Measurements from ENCODE around the gene MBD3L5. TPM values are rescaled to one million over a fixed set of nuclear protein-coding genes. Genes with fewer than 3 reads are reported as not detected.

Gene MBD3L5
- total RNA-seq, 1 donor = not detected

DNA sequence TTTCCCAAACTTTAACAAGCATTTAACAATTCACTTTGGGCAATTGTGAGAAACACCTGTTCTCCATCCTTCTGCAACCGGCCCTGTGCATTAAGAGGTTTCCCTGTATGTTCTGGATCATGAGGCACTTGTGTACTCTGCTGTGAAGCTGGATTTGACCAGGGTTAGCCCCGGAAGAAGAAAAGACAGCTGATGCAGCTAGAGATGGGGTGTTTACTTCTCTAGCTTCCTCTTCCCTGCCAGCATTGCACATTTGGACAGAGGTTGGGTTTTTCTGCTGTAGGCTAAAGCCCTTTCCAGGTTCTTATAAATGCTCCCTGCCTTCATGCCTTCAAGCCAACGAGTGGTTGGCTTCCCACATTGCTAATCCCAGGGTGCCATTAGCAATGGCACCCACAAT lies 30.0 kb upstream of the MBD3L5 start:
- Histone ChIP-seq H3K27ac (ENCODE audit: low read depth, low read length) (no peak overlapping the region), H3K36me3 (ENCODE audit: insufficient read depth, low read length) (no peaks in the 10 kb centered on the region), H3K27me3 (ENCODE audit: insufficient read depth, low read length) (no peaks in the 10 kb centered on the region), H3K4me2 (ENCODE audit: insufficient read depth, low read length) (no peak overlapping the region), H3K4me3 (ENCODE audit: insufficient read depth, low read length) (no peak overlapping the region), H3K4me1 (ENCODE audit: insufficient read depth, low read length) (no peaks in the 10 kb centered on the region), H4K20me1 (ENCODE audit: insufficient read depth, low read length) (no peaks in the 10 kb centered on the region), H3K79me2 (ENCODE audit: insufficient read depth, low read length) (no peaks in the 10 kb centered on the region), H3K9me3 (ENCODE audit: low read depth, low read length) (no peaks in the 10 kb centered on the region), H2AFZ (ENCODE audit: low read length) (no peak overlapping the region)
- DNase-seq (ENCODE audit: insufficient read length, low spot score, missing footprints) = no peak
- no peak for TF ChIP-seq CTCF (IDR thresholded peaks at IDR 0.05; ENCODE audit: extremely low read depth, low read depth, low read length)

- H4K20me1 ChIP-seq (ENCODE audit: insufficient read depth, low read length) = no peaks in the 10 kb centered on the region
- H3K4me1 ChIP-seq (ENCODE audit: insufficient read depth, low read length) = no peaks in the 10 kb centered on the region
- H3K4me2 ChIP-seq (ENCODE audit: insufficient read depth, low read length) = no peak overlapping the region
- H3K79me2 ChIP-seq (ENCODE audit: insufficient read depth, low read length) = no peaks in the 10 kb centered on the region
- TF ChIP-seq CTCF (IDR thresholded peaks at IDR 0.05; ENCODE audit: extremely low read depth, low read depth, low read length) = no peak
- H3K27ac ChIP-seq (ENCODE audit: low read depth, low read length) = no peak overlapping the region
- no peaks in the 10 kb centered on the region for H3K27me3 ChIP-seq (ENCODE audit: insufficient read depth, low read length)
- no peaks in the 10 kb centered on the region for H3K36me3 ChIP-seq (ENCODE audit: insufficient read depth, low read length)
- no peaks in the 10 kb centered on the region for H3K9me3 ChIP-seq (ENCODE audit: low read depth, low read length)
- H3K4me3 ChIP-seq (ENCODE audit: insufficient read depth, low read length) = no peak overlapping the region
- H2AFZ ChIP-seq (ENCODE audit: low read length) = no peak overlapping the region
- no peak for DNase-seq (ENCODE audit: insufficient read length, low spot score, missing footprints)
Measured at GRCh38 chr19:7000816-7001215, 29.6 kb upstream of the MBD3L5 start.

- Histone ChIP-seq H3K4me2 (ENCODE audit: insufficient read depth, low read length) (no peak overlapping the region), H3K4me1 (ENCODE audit: insufficient read depth, low read length) (no peaks in the 10 kb centered on the region), H4K20me1 (ENCODE audit: insufficient read depth, low read length) (no peaks in the 10 kb centered on the region), H3K27me3 (ENCODE audit: insufficient read depth, low read length) (no peaks in the 10 kb centered on the region), H3K4me3 (ENCODE audit: insufficient read depth, low read length) (no peak overlapping the region), H3K79me2 (ENCODE audit: insufficient read depth, low read length) (no peaks in the 10 kb centered on the region), H2AFZ (ENCODE audit: low read length) (no peak overlapping the region), H3K36me3 (ENCODE audit: insufficient read depth, low read length) (no peaks in the 10 kb centered on the region), H3K27ac (ENCODE audit: low read depth, low read length) (no peak overlapping the region), H3K9me3 (ENCODE audit: low read depth, low read length) (no peaks in the 10 kb centered on the region)
- no peak for DNase-seq (ENCODE audit: insufficient read length, low spot score, missing footprints)
- TF ChIP-seq CTCF (IDR thresholded peaks at IDR 0.05; ENCODE audit: extremely low read depth, low read depth, low read length) = peak; percentile 78
Measured at GRCh38 chr19:7004313-7004931, 26.0 kb upstream of the MBD3L5 start.

DNA sequence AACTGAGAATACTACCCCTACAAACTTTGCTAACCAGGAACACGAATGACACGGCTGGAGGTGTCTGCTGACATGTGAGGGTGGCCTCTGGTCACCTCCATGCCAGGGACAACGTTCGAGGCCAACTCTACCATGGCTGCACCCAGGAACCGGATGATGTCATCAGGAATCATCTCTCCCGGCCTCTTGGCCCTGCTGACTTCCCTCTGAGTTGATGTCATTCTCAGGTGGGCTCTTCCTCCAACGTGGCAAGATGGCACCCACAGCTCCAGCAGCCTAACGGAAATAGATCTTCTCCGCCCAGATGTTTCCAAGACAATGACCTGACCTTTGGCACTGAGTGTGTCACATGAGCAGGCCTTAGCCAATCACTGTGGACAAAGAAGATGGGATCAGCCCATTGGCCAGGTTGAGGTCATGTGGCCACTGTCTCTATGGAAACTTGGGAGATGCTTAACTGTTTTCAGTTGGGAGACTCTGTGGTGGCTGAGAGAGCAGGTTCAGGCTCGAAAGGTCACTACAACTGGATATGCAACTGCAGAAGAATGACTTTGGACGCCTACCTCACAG lies 24.2 kb upstream of the MBD3L5 start:
- no peaks in the 10 kb centered on the region for H3K36me3 ChIP-seq (ENCODE audit: insufficient read depth, low read length)
- no peaks in the 10 kb centered on the region for H3K4me1 ChIP-seq (ENCODE audit: insufficient read depth, low read length)

More for the DNA sequence above, 24.2 kb upstream of the MBD3L5 start:
- H3K79me2 ChIP-seq (ENCODE audit: insufficient read depth, low read length) = no peaks in the 10 kb centered on the region
- H2AFZ ChIP-seq (ENCODE audit: low read length) = no peak overlapping the region
- no peak for DNase-seq (ENCODE audit: insufficient read length, low spot score, missing footprints)
- no peaks in the 10 kb centered on the region for H4K20me1 ChIP-seq (ENCODE audit: insufficient read depth, low read length)
- no peaks in the 10 kb centered on the region for H3K9me3 ChIP-seq (ENCODE audit: low read depth, low read length)
- no peak for TF ChIP-seq CTCF (IDR thresholded peaks at IDR 0.05; ENCODE audit: extremely low read depth, low read depth, low read length)
- H3K27ac ChIP-seq (ENCODE audit: low read depth, low read length) = no peak overlapping the region
- H3K4me2 ChIP-seq (ENCODE audit: insufficient read depth, low read length) = no peak overlapping the region
- H3K27me3 ChIP-seq (ENCODE audit: insufficient read depth, low read length) = no peaks in the 10 kb centered on the region
- H3K4me3 ChIP-seq (ENCODE audit: insufficient read depth, low read length) = no peak overlapping the region

All from osteoblast (primary cell).